G401 (cell line): Measurements from ENCODE around the gene TXNRD2. TPM values are rescaled to one million over a fixed set of nuclear protein-coding genes. Genes with fewer than 3 reads are reported as not detected.

Source experiments
- DNase-seq: peaks from one replicate; pipeline ENCODE4 v3.0.0-alpha.2; 2015; ENCODE audit warnings: low spot score
- in situ Hi-C: cut with HindIII; loops from 2 replicates; pipeline ENCODE4 v1.10.0; 2016; ENCODE audit warnings: low sequenced_read_pairs, mixed read lengths
- total RNA-seq: library from RNA; depleted of rRNA; stranded (reverse); fragments of >200 nt; shearing (Covaris generic); gene quantifications from 2 replicates; pipeline ENCODE4 v1.2.3, GENCODE V29; 2014

TXNRD2 gene
- total RNA-seq, 1 experiment from 2014 or later = 96.6 TPM

DNA sequence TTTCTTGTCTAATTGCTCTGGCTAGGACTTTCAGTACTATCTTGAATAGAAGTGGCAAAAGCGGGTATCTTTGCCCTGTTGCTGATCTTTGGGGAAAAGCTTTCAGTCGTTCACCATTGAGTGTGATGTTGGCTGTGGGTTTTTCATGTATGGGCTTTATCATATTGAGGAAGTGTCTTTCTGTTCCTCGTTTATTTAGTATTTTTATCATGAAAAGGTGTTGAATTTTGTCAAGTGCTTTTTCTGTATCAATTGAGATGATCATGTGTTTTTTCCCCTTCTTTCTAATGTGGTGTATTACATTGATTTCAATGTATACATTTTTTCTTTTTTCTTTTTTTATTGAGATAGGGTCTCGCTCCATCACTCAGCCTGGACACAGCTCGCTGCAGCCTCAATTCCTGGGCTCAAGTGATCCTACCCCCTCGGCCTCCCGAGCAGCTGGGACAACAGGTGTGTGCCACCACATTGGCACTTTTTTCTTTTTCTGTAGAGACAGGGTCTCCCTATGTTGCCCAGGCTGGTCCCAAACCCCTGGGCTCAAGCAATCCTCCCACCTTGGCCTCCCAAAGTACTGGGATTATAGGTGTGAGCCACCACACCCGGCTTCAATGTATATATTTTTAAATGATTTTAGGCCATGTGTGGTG lies 81.6 kb downstream of the TXNRD2 start:
- in situ Hi-C loops = no loop called here
- DNase-seq = no peak

DNA sequence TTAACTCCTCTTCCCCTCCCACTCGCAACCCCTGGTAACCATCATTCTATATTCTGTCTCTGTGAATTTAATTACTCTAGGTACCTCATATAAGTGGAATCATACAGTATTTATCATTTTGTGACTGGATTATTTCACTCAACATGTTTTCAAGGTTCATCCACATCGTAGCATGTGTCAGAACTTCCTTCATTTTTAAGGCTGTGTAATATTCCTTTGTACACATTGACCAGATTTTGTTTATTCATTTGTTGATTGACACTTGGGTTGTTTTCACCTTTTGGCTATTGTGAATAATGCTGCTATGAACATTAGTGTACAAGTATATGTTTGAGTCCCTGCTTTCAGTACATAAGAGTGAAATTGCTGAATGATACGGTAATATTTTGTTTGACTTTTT lies 84.2 kb downstream of the TXNRD2 start:
- no peak for DNase-seq
- in situ Hi-C loops = no loop called here

DNA sequence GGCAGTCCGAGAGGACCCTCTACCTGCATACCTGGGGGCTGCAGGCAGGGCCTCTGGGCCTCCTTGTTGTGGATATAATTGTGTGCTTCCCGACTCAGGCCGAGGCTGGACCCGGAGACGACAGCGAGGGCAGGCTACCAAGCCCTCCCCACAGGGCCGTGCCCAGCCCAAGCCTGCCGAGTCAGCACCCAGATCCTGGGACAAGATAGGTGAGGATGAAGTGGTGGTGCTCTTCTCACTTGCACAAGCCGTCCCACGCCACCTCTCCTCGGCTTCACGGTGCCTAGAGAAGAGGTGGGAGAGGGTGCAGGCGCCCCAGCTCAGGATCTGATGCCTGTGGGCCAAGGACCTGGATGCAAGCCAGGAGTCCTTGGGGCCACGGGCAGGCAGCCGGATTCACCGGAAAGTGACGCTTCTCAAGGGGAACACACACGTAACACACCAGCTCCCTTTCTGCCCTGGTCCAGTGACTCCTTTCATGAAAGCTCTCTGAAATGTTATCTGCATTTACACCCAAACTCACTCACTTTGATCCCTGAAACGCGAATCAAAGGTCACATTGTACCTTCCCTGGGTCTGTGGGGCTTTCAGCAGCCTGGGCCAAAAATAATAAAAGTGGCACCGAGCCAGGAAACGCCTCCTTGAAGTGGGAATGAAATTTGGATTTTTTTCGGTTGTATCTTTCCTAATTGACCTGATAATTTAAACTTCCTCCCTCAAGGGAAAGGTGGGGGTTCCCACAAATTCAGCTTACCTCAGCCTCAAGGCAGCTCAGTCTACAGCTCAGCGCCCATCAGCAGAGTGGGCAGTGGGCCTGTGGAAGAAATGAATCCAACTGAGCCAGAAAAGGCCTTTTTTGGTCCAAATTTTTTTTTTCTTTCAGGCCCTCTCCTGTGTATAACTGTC lies 85.9 kb downstream of the TXNRD2 start:
- in situ Hi-C loops = no loop called here
- peak; percentile 58 for DNase-seq

GRCh38 chr22:19854778-19855503 lies 86.7 kb downstream of the TXNRD2 start, which contains the start of the genes GNB1L and RTL10:
Gene GNB1L (minus strand): TSS chr22:19854874. CDS start chr22:19821355, 33,519 bp downstream.
Gene RTL10 (minus strand): TSS chr22:19854874. CDS start chr22:19852261, 2,613 bp downstream.
- in situ Hi-C loops = no loop called here
- DNase-seq = peak; percentile 94

DNA sequence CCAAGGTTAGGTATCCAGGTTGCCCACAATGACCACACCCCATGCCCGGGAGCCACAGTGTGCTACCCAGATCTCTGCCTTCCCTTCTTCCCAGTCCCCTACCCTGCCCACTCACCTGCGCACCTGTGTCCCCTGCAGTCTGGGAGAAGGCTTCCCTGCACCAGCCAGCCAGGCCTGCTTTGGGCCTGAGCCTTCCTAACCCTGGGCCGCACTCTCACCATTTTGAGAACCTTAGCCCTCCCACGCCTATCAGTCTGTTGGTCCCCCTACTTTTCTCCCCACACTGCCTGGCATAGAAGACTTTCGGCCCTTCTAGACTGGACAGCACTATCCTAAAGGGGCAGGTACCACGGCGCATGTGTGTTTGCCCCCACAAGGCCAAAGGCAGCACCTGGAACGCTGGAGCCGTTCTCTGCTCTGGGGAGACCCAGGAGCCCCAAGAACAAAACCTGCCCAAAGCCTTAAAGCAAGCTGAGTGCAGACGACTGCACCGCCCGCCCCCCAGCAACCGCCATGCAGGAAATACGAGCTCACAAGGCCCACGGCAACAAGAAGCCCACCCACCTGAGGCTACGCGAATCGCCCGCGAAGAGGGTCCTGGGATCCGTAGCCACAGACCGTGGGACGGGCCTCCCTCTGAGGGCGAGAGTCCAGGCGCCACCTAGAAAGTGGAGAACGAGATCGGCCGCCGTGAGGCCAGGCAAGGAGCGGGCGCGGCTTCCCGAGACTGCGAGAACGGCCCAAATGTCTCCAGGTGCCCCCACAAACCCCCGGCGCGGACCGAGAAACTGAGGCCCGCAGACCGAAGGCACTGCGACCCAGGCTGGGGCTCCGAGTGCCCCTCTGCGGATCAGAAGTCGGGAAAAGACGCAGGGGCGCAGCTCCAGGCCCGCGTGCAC lies 87.5 kb downstream of the TXNRD2 start:
- DNase-seq = peak; percentile 33

DNA sequence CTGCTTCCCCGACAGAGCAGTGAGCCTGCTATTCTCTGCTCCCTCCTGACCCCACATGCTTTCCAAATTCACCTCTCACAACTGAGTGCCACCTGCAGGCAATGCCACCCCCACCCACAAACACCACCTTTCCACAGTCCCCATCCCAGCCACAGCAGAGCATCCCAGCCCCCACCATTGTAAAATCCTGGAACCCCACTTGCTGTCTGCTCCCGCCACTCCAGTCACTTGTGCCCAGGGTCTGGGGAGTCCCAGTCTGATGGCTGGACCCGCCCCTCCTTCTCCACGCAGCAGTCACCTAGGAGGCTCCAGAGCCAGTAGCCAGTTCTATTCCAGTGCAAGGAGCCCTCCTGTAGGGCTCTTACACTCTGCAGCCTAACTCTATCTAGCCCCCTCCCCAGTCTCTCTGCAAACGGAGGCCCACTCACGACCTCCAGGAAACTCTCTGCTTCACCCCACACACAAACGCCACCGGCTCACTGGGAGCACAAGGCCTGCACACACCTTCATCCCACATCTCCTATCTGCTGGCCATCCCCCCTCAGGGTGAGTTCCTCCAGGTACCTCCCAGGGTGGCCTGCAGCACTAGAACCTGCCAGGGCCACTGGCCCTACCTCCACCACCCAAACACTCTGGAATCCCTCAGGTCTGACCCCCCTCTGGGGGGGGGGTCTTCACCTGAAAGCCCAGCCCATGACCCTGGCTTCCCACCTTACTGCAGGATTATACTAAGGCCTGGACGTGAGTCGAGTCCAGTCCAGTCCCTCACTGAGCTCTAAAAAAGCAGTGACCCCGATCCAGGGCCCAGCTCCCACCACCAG lies 88.3 kb downstream of the TXNRD2 start:
- no peak for DNase-seq
- in situ Hi-C loops = no loop called here

More for the DNA sequence above, 87.5 kb downstream of the TXNRD2 start:
- in situ Hi-C loops = no loop called here

GRCh38 chr22:19852177-19852781 lies 89.3 kb downstream of the TXNRD2 start:
- no peak for DNase-seq

DNA sequence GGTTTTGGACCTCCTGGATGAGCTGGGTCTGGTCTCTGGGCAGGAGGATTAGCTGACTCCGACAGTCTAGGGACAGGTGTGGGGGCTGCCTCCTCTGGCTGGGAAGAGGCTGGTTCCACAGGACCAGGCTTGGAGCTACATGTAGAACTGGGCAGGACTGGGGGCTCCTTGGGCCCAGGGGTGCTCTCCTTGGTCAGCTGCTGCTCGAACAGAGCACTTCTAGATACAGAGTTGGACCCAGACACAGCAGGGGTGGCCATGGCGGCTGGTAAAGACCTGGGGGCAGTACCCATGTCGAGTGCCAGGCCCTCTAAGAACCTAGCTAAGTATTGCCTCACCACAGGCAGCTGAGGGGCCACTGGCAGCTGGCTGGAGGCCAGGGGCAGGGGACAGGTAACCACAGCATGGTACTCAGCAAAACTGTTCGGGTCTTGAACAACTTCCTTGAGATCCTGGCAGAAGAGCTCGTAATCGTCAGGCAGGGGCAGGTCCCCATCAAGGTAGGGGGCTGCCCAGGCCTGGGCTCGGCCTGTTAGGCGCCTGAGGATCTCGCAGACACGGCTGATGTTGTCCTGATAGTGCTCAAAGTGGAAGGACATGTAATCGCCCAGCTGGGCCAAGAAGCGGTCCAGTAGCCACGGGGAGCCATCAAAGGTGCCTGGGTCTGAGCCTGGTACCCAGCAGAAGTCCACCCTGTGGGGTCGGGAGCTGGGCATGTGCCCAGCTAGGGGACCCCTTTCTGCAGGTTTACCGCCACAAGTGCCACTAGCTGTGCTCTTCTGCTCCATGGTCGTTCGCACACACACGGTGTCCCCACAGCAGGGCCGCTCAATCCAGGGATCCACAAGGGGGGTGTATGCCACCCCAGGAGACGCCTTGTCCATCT lies 90.1 kb downstream of the TXNRD2 start:
- DNase-seq = no peak
- in situ Hi-C loops = no loop called here

More at GRCh38 chr22:19852177-19852781, 89.3 kb downstream of the TXNRD2 start:
- in situ Hi-C loops = no loop called here

DNA sequence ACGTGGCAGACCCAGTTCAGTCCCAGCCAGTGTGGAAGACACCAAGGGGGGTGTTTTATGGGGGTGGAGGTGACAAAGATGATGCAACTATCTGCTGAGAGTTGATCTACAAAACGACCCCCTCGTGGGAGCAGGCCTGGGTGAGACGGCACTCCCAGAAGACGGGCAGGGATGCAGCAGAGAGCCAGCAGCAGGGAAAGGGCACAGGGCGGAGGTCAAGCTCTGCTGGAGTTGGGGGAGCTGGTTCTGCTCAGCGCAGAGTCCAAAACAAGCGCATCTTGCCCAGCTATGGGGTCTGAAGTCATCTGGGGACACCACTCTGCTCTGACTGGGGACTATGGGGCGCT lies 90.9 kb downstream of the TXNRD2 start:
- no peak for DNase-seq
- in situ Hi-C loops = no loop called here

DNA sequence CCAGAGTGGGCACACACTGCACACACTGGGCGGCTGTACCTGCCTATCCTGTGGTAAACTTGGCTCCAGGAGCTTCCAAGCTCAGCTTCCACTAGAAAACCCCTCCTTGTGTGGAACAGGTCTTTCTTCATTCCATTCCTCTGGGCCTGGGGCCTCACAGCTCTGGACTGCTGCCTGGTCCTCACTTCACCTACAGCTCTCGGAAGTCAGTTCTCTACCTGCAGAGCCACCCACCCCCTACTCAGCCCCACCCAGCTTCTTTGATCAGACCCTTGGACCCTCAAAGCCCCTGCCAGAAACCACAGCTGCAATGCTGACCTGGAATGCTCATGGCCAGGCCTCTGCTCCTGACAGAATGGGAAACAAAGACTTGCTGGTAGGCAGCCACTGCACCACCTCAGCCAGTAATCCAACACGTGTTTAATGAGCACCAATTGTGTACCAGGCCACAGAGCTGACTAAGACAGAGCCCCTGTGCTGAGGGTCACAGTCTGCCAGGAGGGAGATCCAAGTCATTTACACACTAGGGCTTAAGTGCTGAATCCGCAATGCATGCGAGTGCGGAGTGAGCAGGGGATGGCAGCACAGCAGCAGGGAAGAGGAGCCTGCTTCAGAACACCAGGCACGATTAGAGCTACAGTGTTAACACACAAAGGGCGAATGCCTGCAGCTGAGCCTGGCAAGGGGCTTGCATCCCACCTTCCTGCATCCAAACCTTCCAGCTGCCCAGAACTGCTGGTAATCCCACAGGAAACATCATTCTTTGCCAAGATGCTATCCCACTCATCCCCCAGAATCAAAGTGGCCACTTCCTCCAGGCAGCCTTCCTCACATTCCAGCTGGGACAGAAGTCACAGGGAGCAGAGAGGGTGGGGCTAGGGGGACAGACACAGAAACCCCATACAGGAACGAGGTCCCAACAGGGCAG lies 91.5 kb downstream of the TXNRD2 start:
- in situ Hi-C loops = no loop called here
- DNase-seq = no peak

- in situ Hi-C loops = no loop called here
- DNase-seq = no peak
These were observed 93.1 kb downstream of the TXNRD2 start for GRCh38 chr22:19848298-19849224.

DNA sequence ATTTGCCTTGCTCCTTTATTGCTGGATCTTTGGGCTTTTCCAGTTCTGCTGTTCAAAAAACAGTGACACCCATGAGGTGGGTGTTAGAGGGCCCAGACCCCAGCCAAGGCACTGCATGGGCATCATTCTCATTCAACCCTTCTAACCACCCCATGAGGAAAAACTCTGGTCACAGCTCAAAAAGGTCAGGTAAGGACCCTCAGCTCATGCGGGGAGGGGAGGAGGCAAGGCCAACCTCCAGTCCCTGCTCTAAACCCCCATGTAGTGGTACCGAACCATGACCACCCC lies 94.3 kb downstream of the TXNRD2 start:
- in situ Hi-C loops = no loop called here
- DNase-seq = no peak

DNA sequence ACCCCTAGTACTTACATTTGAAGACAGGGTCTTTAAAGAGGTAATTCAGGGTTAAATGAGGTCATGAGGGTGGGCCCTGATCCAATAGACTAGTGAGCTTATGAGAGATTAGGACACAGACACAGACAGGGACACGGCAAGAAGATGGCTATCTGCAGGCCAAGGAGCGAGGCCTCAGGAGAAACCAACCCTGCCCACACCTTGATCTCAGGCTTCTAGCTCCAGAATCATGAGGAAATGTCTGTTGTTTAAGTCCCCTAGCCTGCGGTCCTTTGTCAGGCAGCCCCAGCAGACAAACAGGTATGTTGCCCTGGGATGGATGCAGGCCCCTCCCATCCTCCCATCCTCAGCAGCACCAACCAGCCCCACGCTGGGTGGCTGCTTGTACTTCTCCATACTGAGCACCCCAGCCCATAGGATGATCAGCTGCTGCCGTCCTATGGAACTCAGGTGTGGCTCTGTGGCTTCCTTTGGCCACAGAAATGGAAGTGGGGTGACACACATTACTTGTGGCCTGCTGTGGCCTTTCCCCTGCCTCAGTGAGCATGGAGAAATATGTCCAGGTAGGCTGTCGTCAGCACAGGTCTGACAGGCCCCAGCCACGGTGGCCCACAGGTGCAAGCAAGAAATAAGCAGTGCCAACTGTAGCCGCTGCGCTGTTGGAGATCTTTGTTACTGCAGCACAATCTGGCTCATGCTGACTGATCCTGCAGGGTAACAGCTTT lies 94.8 kb downstream of the TXNRD2 start:
- in situ Hi-C loops = no loop called here
- DNase-seq = no peak

DNA sequence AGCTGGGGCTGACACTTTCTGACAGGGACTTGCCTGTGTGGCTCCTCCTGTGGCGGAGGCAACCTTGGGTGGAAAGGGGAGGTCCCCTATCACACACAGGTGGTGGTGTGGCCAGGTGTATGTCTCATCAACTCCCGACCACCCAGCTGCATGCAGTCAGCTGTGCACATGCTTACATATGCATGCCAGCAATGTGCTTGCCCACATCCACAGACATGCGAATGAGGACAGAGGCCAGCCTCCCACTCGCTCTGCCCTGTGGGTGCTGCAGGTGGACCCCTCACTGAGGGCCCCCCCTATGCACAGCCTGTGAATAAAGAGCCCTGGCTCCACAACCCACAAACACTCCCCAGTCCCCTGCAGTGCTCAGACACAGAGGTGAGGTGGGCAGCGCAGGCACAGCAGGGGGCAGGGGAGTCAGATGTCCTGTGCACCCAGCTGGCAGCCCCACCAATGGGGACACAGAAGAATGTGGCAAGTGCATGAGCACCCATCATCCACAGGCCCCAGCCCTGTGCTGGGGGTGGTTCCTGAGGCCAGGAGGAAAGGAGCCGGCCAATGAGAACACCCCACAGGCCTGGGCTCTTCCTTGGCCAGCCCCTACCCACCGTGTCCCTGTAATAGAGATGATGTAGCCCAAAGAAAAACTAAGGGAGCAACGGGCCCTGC lies 96.4 kb downstream of the TXNRD2 start:
- DNase-seq = no peak
- in situ Hi-C loops = no loop called here
